AG09309 (cell line): ENCODE measurements around the gene CALB2.

Experiments
- DNase-seq: peaks from one replicate; pipeline ENCODE4 v3.0.0-alpha.2; 2010; ENCODE audit warnings: low read depth
- H3K4me3 ChIP-seq: 2 replicates; pipeline ENCODE4 v1.5.1; 2011; ENCODE audit warnings: mild to moderate bottlenecking, low read depth, low read length, moderate library complexity; ENCODE audit not compliant: control insufficient read depth
- TF ChIP-seq, protein P1 (sequence below): IDR thresholded peaks from 2 replicates; pipeline ENCODE4 v1.5.1; 2011; ENCODE audit warnings: mild to moderate bottlenecking, low read depth, low read length, inconsistent platforms; ENCODE audit not compliant: insufficient read depth, control insufficient read depth; ENCODE audit errors: missing control alignments

The CALB2 gene

DNA sequence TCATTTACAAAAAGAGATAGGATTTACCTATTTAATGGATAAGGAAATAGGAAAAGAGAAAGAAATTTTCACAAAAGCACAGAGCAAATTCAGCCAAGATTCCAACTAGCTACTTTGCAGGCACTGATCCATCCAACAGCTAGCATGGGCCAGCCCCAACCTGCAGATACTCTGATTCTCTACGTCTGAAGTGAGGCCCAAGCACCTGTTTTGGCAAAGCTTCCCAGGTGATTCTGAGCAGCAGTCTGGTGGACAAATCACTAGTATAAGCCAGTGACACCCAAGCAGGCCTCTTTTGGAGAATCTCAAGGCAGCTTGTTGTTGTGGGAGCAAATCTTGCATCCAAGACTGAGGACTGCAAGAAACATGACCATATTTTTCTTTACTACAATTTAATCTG is 20.9 kb upstream of the CALB2 start:
- TF ChIP-seq, protein P1, sequence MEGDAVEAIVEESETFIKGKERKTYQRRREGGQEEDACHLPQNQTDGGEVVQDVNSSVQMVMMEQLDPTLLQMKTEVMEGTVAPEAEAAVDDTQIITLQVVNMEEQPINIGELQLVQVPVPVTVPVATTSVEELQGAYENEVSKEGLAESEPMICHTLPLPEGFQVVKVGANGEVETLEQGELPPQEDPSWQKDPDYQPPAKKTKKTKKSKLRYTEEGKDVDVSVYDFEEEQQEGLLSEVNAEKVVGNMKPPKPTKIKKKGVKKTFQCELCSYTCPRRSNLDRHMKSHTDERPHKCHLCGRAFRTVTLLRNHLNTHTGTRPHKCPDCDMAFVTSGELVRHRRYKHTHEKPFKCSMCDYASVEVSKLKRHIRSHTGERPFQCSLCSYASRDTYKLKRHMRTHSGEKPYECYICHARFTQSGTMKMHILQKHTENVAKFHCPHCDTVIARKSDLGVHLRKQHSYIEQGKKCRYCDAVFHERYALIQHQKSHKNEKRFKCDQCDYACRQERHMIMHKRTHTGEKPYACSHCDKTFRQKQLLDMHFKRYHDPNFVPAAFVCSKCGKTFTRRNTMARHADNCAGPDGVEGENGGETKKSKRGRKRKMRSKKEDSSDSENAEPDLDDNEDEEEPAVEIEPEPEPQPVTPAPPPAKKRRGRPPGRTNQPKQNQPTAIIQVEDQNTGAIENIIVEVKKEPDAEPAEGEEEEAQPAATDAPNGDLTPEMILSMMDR: no peak
- H3K4me3 ChIP-seq: no peak overlapping the region
- no peak for DNase-seq

- no peak overlapping the region for H3K4me3 ChIP-seq
- TF ChIP-seq, protein P1: no peak
- no peak for DNase-seq
These were observed 20.3 kb upstream of the CALB2 start for GRCh38 chr16:71338193-71338592.

- TF ChIP-seq, protein P1: no peak
- no peak for DNase-seq
These were observed 19.9 kb upstream of the CALB2 start for GRCh38 chr16:71338632-71339031.

DNA sequence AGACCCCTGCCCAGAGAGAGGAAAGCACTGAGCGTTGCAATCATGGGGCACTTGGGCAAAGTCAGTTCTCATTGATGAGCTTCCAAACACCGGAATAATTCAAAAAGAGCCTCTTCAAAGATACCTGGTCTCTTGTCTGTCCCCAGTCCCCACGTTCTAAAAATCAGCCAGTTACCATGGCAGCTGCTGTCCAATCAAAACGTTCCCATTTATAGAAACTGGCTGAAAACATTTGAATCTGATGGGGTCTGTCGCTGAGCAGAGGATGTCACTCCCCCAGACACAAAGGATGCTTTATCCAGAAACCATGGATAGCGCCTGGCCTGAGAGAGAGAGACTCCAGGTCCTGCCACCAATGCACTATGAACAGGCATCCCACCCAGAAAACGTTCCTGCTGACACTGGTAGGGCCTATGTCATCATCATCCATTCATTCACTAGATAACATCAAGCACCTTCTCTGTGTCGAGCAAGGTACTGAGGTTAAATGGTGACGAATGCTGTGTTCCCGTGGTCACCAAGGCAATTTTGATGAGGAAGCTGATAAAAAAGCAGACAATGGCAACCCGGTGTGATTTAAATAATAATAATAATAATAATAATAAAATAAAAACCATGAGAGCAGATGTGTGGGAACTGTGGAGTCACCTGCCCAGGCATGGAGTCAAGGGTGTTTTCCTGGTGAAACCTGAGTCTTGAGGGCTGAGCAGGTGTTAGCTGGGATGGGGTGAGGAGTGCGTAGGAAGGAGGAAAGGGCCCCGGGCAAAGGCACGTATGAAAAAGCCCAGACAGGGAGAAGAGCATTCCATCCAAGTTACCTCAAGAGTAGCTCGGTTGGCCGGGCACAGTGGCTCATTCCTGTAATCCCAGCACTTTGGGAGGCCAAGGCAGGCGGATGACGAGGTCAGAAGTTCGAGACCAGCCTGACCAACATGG is 19.0 kb upstream of the CALB2 start:
- no peak overlapping the region for H3K4me3 ChIP-seq
- no peak for DNase-seq
- TF ChIP-seq, protein P1: no peak

More at GRCh38 chr16:71338632-71339031, 19.9 kb upstream of the CALB2 start:
- H3K4me3 ChIP-seq: no peak overlapping the region

- no peak overlapping the region for H3K4me3 ChIP-seq
- TF ChIP-seq, protein P1: no peak
- no peak for DNase-seq
These were observed 18.1 kb upstream of the CALB2 start for GRCh38 chr16:71340406-71340805.

DNA sequence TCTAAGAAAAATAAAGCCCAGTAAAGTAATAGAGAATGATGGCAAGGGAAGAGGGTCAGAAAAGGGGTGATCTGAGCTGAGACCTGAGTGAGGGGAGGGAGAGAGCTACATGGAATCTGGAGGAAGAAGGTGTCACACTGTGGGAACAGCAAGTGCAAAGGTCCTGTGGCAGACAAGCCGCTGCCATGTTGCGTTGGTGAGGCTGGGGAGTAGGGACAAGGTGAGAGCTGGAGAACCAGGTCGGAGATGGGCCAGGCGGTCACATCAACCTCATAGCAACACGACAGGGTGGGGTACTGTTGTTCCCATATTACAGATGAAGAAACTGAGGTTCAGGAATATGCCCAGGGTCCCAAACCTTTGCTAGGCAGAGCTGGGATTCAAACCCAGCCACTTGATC is 16.6 kb upstream of the CALB2 start:
- DNase-seq: no peak
- TF ChIP-seq, protein P1: no peak
- H3K4me3 ChIP-seq: no peak overlapping the region
